NOMO-1 treated with DMSO at 0.1 percent for 48 hours (cell line): Measurements from ENCODE around the gene HLF.

ENCODE experiments used
- DNase-seq: peaks from one replicate; lab custom pipeline; 2025; ENCODE audit not compliant: unreplicated experiment; lab: John Stamatoyannopoulos, UW

HLF gene

DNA sequence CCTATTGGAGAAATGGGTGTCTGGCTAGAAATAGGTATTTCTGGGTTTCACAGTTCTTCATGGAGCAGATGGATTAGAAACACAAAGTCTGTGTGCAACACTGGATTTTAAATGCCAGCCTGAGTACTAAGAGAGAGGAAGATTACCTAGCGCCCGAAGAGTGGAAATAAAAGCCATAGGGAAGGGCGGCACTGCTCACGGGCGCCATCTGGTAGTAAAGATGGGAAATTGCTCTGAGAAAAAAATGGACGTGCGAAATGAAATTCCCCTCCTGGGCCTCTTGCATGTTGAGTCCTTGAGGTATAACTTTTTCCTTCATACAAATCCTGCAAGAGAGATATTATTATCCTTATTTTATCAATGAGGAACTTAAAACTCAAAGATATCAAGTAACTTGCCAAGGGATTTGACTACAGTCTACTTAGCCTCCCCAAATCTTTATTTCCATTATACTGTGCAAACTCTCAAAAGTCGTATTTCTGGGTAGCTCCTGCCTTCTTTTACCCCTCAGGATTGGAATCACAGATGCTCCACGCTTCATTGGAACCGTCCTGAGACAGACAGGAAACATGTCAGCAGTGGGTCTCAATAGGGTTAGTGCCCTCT, 84.1 kb downstream of the HLF start:
- peak; percentile 50 for DNase-seq

DNA sequence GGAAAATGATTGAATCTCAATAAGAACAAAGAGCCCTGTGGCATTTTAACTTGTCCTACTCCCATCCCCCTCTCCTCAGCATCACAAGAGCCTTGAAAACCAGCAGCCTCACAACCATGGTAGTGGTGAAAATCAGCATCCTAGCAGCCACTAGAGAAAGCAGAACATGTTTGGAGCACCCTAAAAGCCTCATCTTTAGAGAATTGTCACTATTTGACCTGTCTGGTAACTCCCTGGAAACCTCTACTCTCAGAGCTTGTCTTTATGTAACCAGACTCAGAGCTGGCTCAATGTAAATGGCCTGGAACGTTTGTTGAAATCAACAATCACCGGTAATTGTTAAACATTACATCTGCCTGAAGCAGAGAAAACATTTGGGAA, 86.1 kb downstream of the HLF start:
- DNase-seq: no peak

DNA sequence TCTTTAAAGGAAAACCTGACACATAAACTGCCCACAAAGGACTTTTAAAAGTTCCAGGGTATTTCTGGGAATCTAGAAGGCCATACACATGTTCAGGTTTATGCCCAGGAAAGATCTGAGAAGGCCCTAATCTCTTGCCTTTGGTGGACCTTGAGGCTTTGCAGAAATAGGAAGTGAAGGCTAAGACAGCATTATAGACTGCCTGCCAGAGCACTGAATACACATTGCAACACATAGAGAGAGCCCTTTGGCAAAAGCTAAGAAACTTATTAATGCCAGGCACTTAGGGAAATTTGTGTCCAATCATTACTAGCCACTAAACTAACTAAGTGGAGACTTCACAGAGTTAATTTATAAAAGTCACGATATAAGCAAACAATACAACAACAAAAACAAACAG, 86.5 kb downstream of the HLF start:
- DNase-seq: peak; percentile 8

DNA sequence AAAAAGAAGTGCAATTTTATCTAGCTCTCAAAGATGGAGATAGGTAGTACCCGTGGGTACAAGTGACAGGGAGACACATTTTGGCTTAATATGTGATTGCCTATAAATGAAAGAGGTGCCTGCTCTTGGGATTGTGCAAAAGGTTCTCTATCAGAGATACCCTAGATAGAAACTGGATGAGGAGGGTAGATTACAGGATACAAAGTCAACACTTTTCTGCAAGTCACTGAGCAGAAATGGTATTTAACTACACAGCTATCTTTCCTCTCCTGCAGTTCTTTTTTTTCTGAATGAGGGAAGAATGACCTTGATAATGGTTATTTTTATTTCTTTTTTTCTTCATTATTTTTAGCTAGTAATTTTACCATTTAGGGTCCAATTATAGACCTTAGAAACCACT, 89.2 kb downstream of the HLF start:
- DNase-seq: no peak

DNA sequence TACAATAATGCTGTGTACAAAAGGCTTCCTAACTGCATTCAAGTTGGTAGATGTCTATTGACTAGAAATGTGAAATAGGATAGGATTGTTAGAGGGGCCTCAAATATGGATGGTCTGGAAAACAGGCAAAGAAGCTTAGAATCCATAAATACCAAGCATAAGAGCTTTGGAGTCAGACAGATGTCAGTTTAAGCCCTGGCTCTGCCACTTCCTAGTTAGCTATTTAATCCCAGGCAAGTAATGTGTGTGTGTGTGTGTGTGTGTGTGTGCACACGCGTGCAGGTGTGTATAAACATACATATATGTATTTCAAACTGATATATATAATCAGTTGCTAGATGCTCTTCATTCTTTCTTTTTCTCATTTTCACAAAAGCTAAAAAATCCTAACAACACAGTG, 90.2 kb downstream of the HLF start:
- no peak for DNase-seq

DNA sequence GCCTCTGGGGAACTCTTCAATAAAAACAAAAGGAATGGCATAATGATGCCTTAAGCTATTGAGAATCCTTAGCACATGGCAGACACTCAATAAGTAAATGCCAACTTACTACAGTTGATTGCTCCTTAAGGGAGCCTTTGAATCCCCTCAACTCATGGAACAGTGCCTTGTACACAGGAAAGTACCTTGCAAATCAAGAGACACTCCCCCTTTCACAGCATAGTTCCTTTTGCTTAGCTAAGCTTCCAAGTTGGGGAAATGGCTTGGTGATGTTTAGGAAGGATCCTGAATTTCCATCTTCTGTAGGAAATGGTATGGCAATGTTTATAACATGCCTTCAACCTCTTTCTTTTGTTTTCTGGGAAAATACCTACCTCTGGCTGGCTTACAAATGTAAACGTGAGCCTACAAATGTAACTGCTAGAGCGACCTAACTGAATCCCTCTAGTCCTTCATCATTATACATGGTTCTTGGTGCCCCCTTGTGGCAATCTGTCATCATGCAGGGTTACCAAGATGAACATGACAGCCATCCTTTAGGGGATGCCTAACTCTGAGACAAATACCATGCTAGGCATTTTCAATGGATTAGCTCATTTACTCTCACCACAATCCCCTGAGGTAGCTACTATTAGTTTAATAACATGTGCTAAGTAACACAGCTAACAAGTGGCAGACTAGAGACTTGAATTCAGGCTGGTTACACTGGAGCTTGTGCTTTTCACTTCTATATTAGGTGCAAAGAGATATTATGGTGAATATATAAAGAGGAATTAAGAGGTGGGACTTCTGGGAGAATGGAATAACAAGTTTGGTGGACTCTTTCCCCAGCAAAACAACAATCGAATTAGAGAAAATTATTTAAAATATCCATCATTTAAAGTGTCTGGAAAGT, 91.9 kb downstream of the HLF start:
- peak; percentile 22 for DNase-seq

DNA sequence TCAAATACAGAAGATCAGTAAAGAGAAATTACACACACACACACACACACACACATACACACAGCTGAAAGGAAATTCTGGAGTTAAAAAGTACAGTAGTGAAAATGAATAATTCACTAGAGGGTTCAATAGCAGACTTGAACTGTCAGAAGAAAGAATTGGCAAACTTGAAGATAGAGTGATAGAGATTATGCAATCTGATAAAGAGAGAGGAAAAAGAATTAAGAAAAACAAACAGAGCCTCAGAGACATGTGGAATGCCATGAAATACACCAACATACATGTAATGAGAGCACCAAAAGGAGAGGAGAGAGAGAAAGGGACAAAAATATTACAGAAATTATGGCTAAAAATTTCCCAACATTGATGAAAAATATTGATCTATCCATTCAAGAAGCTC, 96.2 kb downstream of the HLF start:
- DNase-seq: no peak

DNA sequence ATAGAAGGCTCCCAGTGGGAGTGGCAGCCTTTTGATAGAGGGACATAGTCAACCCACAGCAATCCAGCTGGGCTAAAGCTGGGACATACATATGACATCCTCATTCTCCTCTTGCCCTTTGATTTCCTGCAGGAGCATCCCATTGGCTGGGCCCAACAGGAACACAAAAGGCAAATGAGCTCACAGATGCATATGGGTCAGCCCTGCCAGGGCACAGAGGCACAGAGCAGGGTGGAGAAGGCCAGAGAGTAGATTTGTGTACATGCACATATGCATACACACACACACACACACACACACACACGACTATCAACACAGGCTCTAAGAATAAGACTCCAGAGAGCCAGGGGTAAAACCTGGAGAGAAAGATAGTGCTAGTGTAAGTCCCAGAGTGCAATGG, 98.3 kb downstream of the HLF start:
- no peak for DNase-seq

DNA sequence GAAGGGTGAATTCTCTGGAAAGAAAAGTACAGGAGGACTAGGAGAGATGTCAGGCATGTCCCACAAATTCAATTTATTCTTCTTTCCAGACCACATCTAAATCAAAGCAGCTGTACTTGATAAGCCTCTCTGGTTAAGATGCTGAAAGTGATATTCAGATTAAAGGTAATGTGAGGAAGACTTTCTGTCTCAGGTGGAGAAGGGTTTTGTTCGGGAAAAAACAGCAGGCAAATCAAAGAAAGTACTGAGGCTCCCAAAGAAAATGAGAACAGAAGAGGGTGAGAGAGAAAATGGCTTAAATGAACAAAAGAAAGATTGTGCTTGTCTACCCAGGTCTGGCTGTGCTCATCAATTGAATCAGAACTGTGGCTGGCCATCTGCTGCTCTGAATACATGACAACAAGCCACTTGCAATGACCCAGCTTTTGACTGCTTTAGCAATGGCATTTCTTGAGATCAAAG, 101.3 kb downstream of the HLF start:
- DNase-seq: no peak

DNA sequence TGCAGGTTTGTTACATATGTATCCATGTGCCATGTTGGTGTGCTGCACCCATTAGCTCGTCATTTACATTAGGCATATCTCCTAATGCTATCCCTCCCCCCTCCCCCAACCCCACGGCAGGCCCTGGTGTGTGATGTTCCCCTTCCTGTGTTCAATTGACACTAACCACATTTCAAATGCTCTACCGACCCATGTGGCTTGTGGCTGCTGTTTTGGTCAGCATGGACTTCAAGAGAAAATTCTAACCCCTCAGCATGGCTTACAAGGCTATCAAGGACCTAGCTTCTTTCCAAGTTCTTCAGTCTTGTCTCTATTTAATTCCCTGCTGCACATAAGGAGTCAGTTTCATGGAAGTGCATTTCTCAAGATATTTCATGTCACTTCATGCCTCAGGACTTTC, 103.9 kb downstream of the HLF start:
- no peak for DNase-seq
